Neutrophil (primary cell): ENCODE measurements around the gene OCEL1.

Experiments used
- H3K27ac ChIP-seq: fragments of 200-600 bp; sonication (generic); 2 replicates; pipeline ENCODE4 v1.5.1; 2016; ENCODE audit warnings: mild to moderate bottlenecking, moderate library complexity
- H3K27me3 ChIP-seq: fragments of 200-600 bp; sonication (generic); 2 replicates; pipeline ENCODE4 v1.6.0; 2016; ENCODE audit warnings: mild to moderate bottlenecking
- H3K36me3 ChIP-seq: fragments of 200-600 bp; sonication (generic); 2 replicates; pipeline ENCODE4 v1.5.1; 2017
- H3K4me1 ChIP-seq, 2 experiments: fragments of 200-600 bp in 1 of 2; sonication (generic) in 1 of 2; 1 replicate in 1 of 2; 2 replicates in 1 of 2; pipeline versions ENCODE4 v1.5.1 to v1.6.1; 2013 to 2016; ENCODE audit warnings: low read depth in 1 of 2, low read length in 1 of 2, mild to moderate bottlenecking in 1 of 2, moderate library complexity in 1 of 2; ENCODE audit not compliant: control insufficient read depth in 1 of 2, insufficient read depth in 1 of 2
- H3K4me3 ChIP-seq, 2 experiments: fragments of 200-600 bp in 1 of 2; sonication (generic) in 1 of 2; 1 replicate in 1 of 2; 2 replicates in 1 of 2; pipeline ENCODE4 v1.5.1; 2013 to 2016; ENCODE audit warnings: low read depth in 1 of 2, low read length in 1 of 2, mild to moderate bottlenecking in 1 of 2, moderate library complexity in 1 of 2
- H3K9me3 ChIP-seq: fragments of 200-600 bp; sonication (generic); 2 replicates; pipeline ENCODE4 v1.5.1; 2016
- TF ChIP-seq, protein P1 (sequence below): fragments of 200-600 bp; sonication (generic); IDR thresholded peaks from 2 replicates; pipeline ENCODE4 v1.5.1; 2016; ENCODE audit warnings: antibody characterized with exemption

OCEL1 gene

DNA sequence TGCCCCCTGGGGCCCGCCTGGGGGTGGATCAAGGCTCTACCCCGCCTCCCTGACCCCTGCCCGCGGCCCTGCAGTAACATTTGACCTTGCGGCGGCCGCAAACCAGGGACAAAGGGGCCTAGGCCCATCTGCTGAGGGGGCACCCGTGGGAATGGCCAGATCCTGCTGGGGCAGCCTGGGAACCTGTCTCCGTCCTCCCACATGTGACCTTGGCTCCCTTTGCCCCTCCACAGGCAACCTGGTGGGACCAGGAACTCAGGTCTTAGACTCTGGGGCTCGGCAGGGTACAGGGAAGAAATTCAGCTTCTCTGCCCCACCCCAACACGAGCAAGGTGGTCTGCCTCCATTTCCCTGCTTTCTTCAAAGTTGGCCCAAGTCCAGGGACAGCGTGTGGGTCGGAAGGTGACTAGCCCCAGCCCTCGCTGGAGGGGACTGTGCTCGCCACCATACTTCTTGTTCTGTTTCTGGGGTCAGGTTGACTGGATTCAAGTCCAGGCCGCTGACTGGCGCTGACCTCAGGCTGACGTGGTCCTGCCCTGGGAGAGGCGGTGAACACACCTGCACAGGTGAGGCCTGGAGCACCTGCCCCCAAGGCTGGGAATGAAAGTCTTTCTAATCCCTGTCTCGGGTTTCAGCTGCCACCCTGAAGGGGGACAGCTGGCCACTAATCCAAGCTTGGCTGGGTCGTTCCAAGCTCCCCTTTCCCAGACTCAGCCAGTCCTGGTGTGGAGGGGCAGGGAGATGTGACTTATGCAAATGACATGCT lies 22.2 kb downstream of the OCEL1 start:
- peaks cover 13% of the 10 kb centered on the region in 2 experiments for H3K4me1 ChIP-seq

GRCh38 chr19:17249887-17250548 lies 24.0 kb downstream of the OCEL1 start:
- H3K4me3 ChIP-seq = no peak overlapping the region
- no peaks in the 10 kb centered on the region for H3K36me3 ChIP-seq
- TF ChIP-seq, protein P1, sequence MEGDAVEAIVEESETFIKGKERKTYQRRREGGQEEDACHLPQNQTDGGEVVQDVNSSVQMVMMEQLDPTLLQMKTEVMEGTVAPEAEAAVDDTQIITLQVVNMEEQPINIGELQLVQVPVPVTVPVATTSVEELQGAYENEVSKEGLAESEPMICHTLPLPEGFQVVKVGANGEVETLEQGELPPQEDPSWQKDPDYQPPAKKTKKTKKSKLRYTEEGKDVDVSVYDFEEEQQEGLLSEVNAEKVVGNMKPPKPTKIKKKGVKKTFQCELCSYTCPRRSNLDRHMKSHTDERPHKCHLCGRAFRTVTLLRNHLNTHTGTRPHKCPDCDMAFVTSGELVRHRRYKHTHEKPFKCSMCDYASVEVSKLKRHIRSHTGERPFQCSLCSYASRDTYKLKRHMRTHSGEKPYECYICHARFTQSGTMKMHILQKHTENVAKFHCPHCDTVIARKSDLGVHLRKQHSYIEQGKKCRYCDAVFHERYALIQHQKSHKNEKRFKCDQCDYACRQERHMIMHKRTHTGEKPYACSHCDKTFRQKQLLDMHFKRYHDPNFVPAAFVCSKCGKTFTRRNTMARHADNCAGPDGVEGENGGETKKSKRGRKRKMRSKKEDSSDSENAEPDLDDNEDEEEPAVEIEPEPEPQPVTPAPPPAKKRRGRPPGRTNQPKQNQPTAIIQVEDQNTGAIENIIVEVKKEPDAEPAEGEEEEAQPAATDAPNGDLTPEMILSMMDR = no peak
- H3K27ac ChIP-seq = no peak overlapping the region
- H3K4me1 ChIP-seq = peaks cover 8 to 9% of the 10 kb centered on the region in 2 experiments
- H3K27me3 ChIP-seq = peaks cover 28% of the 10 kb centered on the region
- no peaks in the 10 kb centered on the region for H3K9me3 ChIP-seq

More for the DNA sequence above, 22.2 kb downstream of the OCEL1 start:
- no peak overlapping the region for H3K27ac ChIP-seq
- TF ChIP-seq, protein P1 = no peak
- no peak overlapping the region for H3K4me3 ChIP-seq
- H3K36me3 ChIP-seq = no peaks in the 10 kb centered on the region
- H3K27me3 ChIP-seq = peaks cover 46% of the 10 kb centered on the region
- H3K9me3 ChIP-seq = no peaks in the 10 kb centered on the region

DNA sequence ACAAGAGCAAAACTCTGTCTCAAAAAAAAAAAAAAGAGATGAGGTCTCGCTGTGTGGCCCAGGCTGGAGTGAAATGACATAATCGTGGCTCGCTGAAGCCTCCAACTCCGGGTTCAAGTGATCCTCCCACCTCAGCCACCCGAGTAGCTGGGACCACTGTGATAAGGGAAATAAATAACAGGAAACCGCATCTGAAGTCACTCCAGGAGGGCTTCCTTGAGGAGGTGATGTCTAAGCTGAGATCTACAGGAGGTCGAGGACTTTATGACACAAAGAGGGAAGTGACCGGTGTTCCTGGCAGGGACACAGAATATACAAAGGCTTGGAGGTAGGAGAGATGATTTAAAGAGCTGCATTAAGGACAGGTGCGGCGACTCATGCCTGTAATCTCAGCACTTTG lies 28.6 kb downstream of the OCEL1 start:
- Histone ChIP-seq H3K4me1 (no peaks in the 10 kb centered on the region), H3K4me3 (no peak overlapping the region), H3K27me3 (no peaks in the 10 kb centered on the region), H3K27ac (no peak overlapping the region), H3K36me3 (no peaks in the 10 kb centered on the region), H3K9me3 (no peaks in the 10 kb centered on the region)
- TF ChIP-seq, protein P1 = no peak

GRCh38 chr19:17255150-17255621 lies 29.2 kb downstream of the OCEL1 start:
- no peak overlapping the region for H3K27ac ChIP-seq
- H3K4me1 ChIP-seq = no peaks in the 10 kb centered on the region
- no peaks in the 10 kb centered on the region for H3K36me3 ChIP-seq
- H3K9me3 ChIP-seq = no peaks in the 10 kb centered on the region
- TF ChIP-seq, protein P1 = no peak
- H3K27me3 ChIP-seq = no peaks in the 10 kb centered on the region
- no peak overlapping the region for H3K4me3 ChIP-seq

- no peak overlapping the region for H3K4me3 ChIP-seq
- no peak overlapping the region for H3K27ac ChIP-seq
- no peaks in the 10 kb centered on the region for H3K9me3 ChIP-seq
- H3K27me3 ChIP-seq = no peaks in the 10 kb centered on the region
- no peaks in the 10 kb centered on the region for H3K36me3 ChIP-seq
- peaks cover 0 to 4% of the 10 kb centered on the region in 2 experiments for H3K4me1 ChIP-seq
- TF ChIP-seq, protein P1 = no peak
Observed at GRCh38 chr19:17256130-17256529, 30.1 kb downstream of the OCEL1 start.
